Measurements from ENCODE around the gene ACOT7.
"Not testable (repeated sequence)": the region's sequence is repeated elsewhere in the genome, so short reads cannot be mapped to it uniquely, and the experiment has no call there.

Gene ACOT7, protein sequence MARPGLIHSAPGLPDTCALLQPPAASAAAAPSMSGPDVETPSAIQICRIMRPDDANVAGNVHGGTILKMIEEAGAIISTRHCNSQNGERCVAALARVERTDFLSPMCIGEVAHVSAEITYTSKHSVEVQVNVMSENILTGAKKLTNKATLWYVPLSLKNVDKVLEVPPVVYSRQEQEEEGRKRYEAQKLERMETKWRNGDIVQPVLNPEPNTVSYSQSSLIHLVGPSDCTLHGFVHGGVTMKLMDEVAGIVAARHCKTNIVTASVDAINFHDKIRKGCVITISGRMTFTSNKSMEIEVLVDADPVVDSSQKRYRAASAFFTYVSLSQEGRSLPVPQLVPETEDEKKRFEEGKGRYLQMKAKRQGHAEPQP

DNA sequence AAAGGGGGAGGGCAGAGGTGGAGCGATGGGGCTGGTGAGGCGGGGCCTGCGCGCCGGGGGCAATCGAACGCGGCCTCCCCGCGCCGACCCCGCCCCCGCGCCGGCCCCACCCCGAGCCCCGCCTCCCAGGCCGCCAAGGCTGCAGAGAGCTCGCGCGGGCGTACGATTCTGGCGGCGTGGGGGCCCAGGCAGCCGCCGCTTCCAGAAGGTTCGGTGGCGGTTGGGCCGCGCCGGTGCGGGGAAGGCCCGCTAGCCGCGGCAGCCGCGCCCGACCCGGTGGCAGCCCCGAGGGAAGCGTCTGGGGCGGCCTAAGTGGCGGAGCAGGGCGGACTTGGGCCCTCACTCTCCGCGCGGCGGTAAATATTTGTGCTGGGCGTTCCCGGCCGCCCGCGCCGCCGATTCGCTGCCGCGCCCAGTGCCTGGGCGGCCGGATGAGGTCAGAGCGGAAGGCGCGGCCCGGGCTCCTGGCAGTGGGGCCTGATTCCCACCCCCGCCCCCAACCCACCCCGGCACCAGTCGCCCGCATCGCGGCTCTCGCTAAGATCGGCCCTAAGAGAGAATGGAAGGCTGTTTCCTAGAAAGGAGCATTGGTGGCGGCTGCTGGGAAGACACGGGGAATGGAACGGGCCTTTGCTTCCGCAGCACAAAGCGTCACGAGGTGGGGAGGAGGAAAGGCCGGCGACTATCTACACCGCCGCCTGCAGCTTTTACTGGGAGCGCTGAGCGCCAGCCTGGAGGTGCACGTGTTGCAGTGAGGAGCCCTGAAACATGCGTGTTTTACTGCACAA, at the start of gene ACOT7:
Gene ACOT7, minus strand, starts transcription at position 368 of the 788 bp plus-strand sequence. CDS start 368 bp downstream, outside the sequence.
- H3K36me3 ChIP-seq (ENCODE audit: insufficient read depth, low read length) = no peaks in the 10 kb centered on the region
- H3K9ac ChIP-seq (ENCODE audit: insufficient read length) = peak within 1 kb of the TSS; percentile 79
- no peak for TF ChIP-seq FOXP2 (optimal IDR thresholded peaks at IDR 0.05; ENCODE audit: control extremely low read depth, extremely low read length, insufficient read depth)
- peak; percentile 57; the same call in 1 of the 2 replicates for TF ChIP-seq POLR2AphosphoS5 (IDR thresholded peaks at IDR 0.05; ENCODE audit: borderline replicate concordance, low read depth, low read length)
- no peaks in the 10 kb centered on the region for H3K9me3 ChIP-seq (ENCODE audit: low read depth, low read length)
- peak within 1 kb of the TSS; percentile 74; the same call in 1 of the 2 replicates for H3K27ac ChIP-seq
- DNase-seq (ENCODE audit: low read depth, low spot score) = no peak
- H3K4me3 ChIP-seq = peak within 1 kb of the TSS; percentile 88

GRCh38 chr1:6441586-6441985, 48.0 kb upstream of the ACOT7 start:
- no peak for DNase-seq (ENCODE audit: low read depth, low spot score)
- TF ChIP-seq POLR2AphosphoS5 (IDR thresholded peaks at IDR 0.05; ENCODE audit: borderline replicate concordance, low read depth, low read length) (no peak), FOXP2 (optimal IDR thresholded peaks at IDR 0.05; ENCODE audit: control extremely low read depth, extremely low read length, insufficient read depth) (no peak), EZH2 (IDR thresholded peaks at IDR 0.05) (no peak)
- Histone ChIP-seq H3K4me3 (no peak overlapping the region), H3K27ac (no peak overlapping the region), H3K9ac (ENCODE audit: insufficient read length) (no peak overlapping the region), H3K36me3 (ENCODE audit: insufficient read depth, low read length) (no peaks in the 10 kb centered on the region), H3K9me3 (ENCODE audit: low read depth, low read length) (no peaks in the 10 kb centered on the region)

DNA sequence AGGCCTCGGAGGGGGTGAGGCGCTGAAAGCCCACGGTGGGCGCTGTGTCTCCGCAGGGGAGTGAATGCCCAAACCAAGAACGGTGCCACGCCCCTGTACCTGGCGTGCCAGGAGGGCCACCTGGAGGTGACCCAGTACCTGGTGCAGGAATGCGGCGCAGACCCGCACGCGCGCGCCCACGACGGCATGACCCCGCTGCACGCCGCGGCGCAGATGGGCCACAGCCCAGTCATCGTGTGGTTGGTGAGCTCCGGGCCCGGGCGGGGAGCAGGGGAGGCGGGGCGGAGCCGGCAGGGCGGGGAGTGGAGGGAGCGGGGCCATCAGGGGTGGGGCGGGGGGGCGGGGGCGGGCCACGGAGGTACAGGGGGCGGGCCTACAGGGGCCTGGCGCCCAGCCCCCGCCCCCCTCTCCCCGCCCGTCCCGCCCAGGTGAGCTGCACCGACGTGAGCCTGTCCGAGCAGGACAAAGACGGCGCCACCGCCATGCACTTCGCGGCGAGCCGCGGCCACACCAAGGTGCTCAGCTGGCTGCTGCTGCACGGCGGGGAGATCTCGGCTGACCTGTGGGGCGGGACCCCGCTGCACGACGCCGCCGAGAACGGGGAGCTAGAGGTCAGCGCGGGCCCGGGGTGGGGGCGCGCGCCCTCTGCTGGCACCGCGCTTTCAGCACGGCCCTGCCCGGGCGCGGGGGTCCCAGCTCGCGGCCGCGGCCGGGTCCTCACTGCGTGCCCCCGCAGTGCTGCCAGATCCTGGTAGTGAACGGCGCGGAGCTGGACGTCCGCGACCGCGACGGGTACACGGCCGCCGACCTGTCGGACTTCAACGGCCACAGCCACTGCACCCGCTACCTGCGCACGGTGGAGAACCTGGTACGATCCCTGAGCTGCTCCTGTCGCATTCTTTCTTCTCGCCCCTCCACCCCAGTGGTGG, 46.9 kb upstream of the ACOT7 start:
- Histone ChIP-seq H3K4me3 (peak overlapping the region; percentile 58), H3K36me3 (ENCODE audit: insufficient read depth, low read length) (no peaks in the 10 kb centered on the region), H3K9ac (ENCODE audit: insufficient read length) (no peak overlapping the region), H3K27ac (no peak overlapping the region), H3K9me3 (ENCODE audit: low read depth, low read length) (no peaks in the 10 kb centered on the region)
- no peak for TF ChIP-seq POLR2AphosphoS5 (IDR thresholded peaks at IDR 0.05; ENCODE audit: borderline replicate concordance, low read depth, low read length)
- TF ChIP-seq FOXP2 (optimal IDR thresholded peaks at IDR 0.05; ENCODE audit: control extremely low read depth, extremely low read length, insufficient read depth) = no peak
- TF ChIP-seq EZH2 (IDR thresholded peaks at IDR 0.05) = no peak
- DNase-seq (ENCODE audit: low read depth, low spot score) = no peak

DNA sequence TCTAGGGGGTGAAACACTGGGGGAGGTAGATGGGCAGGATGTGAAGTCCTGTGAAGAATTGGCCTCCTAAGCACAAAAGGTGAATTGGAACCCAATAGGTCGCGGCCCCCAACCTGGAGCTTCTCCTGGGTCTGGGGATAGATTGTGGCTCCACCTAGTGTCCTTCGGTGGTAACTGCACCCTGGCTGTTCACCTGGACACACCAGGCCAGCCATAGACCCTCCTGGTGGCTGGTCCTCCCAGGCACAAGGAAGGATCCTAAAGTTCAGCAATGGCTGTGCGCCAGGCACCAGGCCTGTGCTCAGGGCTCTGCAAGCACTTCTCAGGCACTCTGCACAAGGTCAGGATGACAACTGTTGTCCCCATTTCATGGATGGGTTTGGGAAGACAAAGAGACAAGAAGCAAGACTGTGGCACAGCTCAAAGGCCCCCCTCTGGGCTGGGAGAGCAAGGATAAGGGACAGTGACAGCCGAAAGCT, 44.5 kb upstream of the ACOT7 start:
- no peak for DNase-seq (ENCODE audit: low read depth, low spot score)
- TF ChIP-seq EZH2 (IDR thresholded peaks at IDR 0.05) (no peak), POLR2AphosphoS5 (IDR thresholded peaks at IDR 0.05; ENCODE audit: borderline replicate concordance, low read depth, low read length) (no peak), FOXP2 (optimal IDR thresholded peaks at IDR 0.05; ENCODE audit: control extremely low read depth, extremely low read length, insufficient read depth) (no peak)
- no peak overlapping the region for H3K9ac ChIP-seq (ENCODE audit: insufficient read length)
- no peaks in the 10 kb centered on the region for H3K9me3 ChIP-seq (ENCODE audit: low read depth, low read length)
- H3K36me3 ChIP-seq (ENCODE audit: insufficient read depth, low read length) = no peaks in the 10 kb centered on the region
- H3K4me3 ChIP-seq = no peak overlapping the region
- no peak overlapping the region for H3K27ac ChIP-seq

DNA sequence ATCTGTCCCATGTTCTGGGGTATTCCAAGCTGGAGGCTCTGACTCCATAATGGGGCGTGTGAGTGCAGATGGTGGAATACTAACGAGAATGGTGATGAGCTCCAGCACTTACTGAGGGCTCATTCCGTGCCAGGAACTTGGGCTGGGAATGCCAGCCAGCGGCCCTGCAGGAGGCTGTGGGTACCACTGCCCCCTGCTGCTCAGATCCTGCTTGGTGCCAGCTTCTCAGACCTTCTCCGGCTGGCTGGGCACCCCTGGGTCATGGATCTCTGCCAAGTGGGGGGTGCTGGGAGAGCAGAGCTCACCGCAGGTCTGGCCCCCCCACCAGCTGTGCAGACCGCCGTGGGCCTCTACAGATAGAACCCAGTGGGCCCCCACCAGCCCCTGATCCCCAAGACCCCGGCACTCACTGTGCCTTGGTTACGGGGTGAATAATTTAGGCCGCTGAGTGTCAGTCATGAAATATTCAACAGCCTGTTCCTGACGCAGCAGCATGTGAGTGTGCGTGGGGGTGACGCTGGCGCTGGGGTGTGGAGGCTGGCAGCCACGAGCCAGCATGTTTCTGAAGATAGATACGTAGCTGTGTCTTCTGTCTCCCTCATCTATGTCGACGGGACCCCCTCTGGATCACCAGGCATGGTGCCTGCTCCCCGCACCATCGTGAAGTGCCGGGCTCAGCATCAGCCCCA, 43.6 kb upstream of the ACOT7 start:
- not testable (repeated sequence) for H3K4me3 ChIP-seq; H3K9me3 ChIP-seq (ENCODE audit: low read depth, low read length); H3K27ac ChIP-seq; H3K36me3 ChIP-seq (ENCODE audit: insufficient read depth, low read length); DNase-seq (ENCODE audit: low read depth, low spot score); H3K9ac ChIP-seq (ENCODE audit: insufficient read length)

DNA sequence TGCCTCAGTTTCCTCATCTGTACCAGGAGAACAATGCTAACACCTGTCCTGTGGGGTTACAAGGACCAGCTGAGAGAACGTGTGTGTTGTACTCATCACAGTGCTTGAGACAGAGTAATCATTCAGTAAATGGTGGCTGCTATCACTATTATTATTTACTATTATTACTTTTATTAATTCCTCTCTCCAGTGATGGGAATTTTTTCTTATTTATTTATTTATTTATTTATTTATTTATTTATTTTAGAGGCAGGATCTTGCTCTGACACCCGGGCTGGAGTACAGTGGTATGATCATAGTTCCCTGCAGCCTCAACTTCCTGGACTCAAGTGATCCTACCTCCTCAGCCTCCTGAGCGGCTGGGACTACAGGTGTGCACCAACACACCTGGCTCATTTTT, 42.7 kb upstream of the ACOT7 start:
- H3K27ac ChIP-seq; H3K36me3 ChIP-seq (ENCODE audit: insufficient read depth, low read length); H3K9ac ChIP-seq (ENCODE audit: insufficient read length); DNase-seq (ENCODE audit: low read depth, low spot score); H3K9me3 ChIP-seq (ENCODE audit: low read depth, low read length); H3K4me3 ChIP-seq: not testable (repeated sequence)

- Histone ChIP-seq H3K9ac (ENCODE audit: insufficient read length) (no peak overlapping the region), H3K9me3 (ENCODE audit: low read depth, low read length) (no peaks in the 10 kb centered on the region), H3K4me3 (no peak overlapping the region), H3K36me3 (ENCODE audit: insufficient read depth, low read length) (no peaks in the 10 kb centered on the region), H3K27ac (no peak overlapping the region)
- no peak for DNase-seq (ENCODE audit: low read depth, low spot score)
- TF ChIP-seq EZH2 (IDR thresholded peaks at IDR 0.05) (no peak), POLR2AphosphoS5 (IDR thresholded peaks at IDR 0.05; ENCODE audit: borderline replicate concordance, low read depth, low read length) (no peak), FOXP2 (optimal IDR thresholded peaks at IDR 0.05; ENCODE audit: control extremely low read depth, extremely low read length, insufficient read depth) (no peak)
Measured at GRCh38 chr1:6435547-6435946, 42.0 kb upstream of the ACOT7 start.
